ENCODE results near the gene PAPPA2.

DNA sequence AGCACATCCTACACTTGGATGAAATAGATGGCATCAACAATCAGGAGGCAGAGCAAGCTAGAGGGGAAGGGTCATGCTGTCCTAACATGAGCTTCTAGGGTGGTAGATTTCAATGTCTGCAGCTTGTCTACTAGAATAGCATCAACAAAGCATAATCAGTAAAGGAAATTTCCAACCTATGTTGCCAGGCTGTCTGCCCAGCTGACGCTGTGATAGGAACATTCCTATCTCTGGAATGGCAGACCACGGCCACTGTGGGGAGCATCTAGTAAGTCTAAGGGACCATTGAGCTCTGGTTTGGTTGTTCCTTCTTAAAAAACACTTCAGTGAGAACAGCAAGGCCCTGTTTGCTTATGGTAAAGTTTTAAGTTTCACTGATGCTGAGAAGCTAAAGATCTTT, 206.8 kb downstream of the PAPPA2 start:
- TF ChIP-seq, protein P1, sequence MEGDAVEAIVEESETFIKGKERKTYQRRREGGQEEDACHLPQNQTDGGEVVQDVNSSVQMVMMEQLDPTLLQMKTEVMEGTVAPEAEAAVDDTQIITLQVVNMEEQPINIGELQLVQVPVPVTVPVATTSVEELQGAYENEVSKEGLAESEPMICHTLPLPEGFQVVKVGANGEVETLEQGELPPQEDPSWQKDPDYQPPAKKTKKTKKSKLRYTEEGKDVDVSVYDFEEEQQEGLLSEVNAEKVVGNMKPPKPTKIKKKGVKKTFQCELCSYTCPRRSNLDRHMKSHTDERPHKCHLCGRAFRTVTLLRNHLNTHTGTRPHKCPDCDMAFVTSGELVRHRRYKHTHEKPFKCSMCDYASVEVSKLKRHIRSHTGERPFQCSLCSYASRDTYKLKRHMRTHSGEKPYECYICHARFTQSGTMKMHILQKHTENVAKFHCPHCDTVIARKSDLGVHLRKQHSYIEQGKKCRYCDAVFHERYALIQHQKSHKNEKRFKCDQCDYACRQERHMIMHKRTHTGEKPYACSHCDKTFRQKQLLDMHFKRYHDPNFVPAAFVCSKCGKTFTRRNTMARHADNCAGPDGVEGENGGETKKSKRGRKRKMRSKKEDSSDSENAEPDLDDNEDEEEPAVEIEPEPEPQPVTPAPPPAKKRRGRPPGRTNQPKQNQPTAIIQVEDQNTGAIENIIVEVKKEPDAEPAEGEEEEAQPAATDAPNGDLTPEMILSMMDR (IDR thresholded peaks at IDR 0.05) = no peak
- TF ChIP-seq POLR2A (IDR thresholded peaks at IDR 0.05) (no peak), POLR2AphosphoS5 (IDR thresholded peaks at IDR 0.05) (no peak)

Measured in sigmoid colon (tissue), 4 donors.